Measurements from ENCODE around the gene INHBC. TPM values are rescaled to one million over a fixed set of nuclear protein-coding genes. Genes with fewer than 3 reads are reported as not detected.
A peak's percentile ranks its signal among the peaks of the same experiment; 100 is the strongest.

Gene INHBC
- total and polyA plus RNA-seq, 8 donors = 0.37 TPM; not detected in 7

GRCh38 chr12:57454213-57454565, 19.6 kb downstream of the INHBC start:
- H3K27me3 ChIP-seq = peaks cover 0 to 26% (median 0%) of the 10 kb centered on the region in 3 donors
- no peaks in the 10 kb centered on the region for H3K36me3 ChIP-seq
- H3K27ac ChIP-seq = no peak overlapping the region
- no peak for DNase-seq
- H3K4me3 ChIP-seq = no peak overlapping the region
- 94 to 100% (median 96%) methylated on average over 2 of the region's 2 CpGs for WGBS, 5 donors
- intact Hi-C loops (cut with DNase I; ENCODE audit: low total_unique reads) = loop anchor here (5.0 kb wide), 1 partner anchor 147 kb away; no protein-coding TSS in a partner anchor
- TF ChIP-seq EP300 (IDR thresholded peaks at IDR 0.05) = no peak
- TF ChIP-seq POLR2AphosphoS5 (IDR thresholded peaks at IDR 0.05) = no peak
- no peak for TF ChIP-seq POLR2A (IDR thresholded peaks at IDR 0.05)
- TF ChIP-seq CTCF (IDR thresholded peaks at IDR 0.05) = no peak
- peaks cover 0 to 27% (median 10%) of the 10 kb centered on the region in 4 donors for H3K4me1 ChIP-seq
- no peaks in the 10 kb centered on the region for H3K9me3 ChIP-seq

GRCh38 chr12:57454566-57455373, 20.2 kb downstream of the INHBC start, which contains the start of gene INHBE:
INHBE (plus strand) TSS chr12:57455307; CDS start chr12:57455537, 230 bp downstream.
- no peaks in the 10 kb centered on the region for H3K9me3 ChIP-seq
- peaks cover 0 to 26% (median 0%) of the 10 kb centered on the region in 3 donors for H3K27me3 ChIP-seq
- H3K36me3 ChIP-seq = no peaks in the 10 kb centered on the region
- no peak within 1 kb of the TSS for H3K4me3 ChIP-seq
- DNase-seq = no peak
- intact Hi-C loops (cut with DNase I; ENCODE audit: low total_unique reads) = loop anchor here (5.0 kb wide), 1 partner anchor 147 kb away; no protein-coding TSS in a partner anchor
- H3K27ac ChIP-seq = no peak within 1 kb of the TSS
- WGBS, 5 donors = 56 to 67% (median 59%) methylated on average over 9 to 10 of the region's 10 CpGs
- peaks cover 0 to 29% (median 11%) of the 10 kb centered on the region in 4 donors for H3K4me1 ChIP-seq
- TF ChIP-seq CTCF (IDR thresholded peaks at IDR 0.05) (no peak), EP300 (IDR thresholded peaks at IDR 0.05) (no peak), POLR2AphosphoS5 (IDR thresholded peaks at IDR 0.05) (no peak), POLR2A (IDR thresholded peaks at IDR 0.05) (no peak)

- no peak for DNase-seq
- no peaks in the 10 kb centered on the region for H3K36me3 ChIP-seq
- 53 to 66% (median 56%) methylated on average over 5 to 10 of the region's 10 CpGs for WGBS, 5 donors
- H3K4me3 ChIP-seq = no peak overlapping the region
- H3K27me3 ChIP-seq = peaks cover 0 to 34% (median 2%) of the 10 kb centered on the region in 3 donors
- H3K9me3 ChIP-seq = no peaks in the 10 kb centered on the region
- TF ChIP-seq EP300 (IDR thresholded peaks at IDR 0.05) (no peak), POLR2AphosphoS5 (IDR thresholded peaks at IDR 0.05) (no peak), CTCF (IDR thresholded peaks at IDR 0.05) (no peak), POLR2A (IDR thresholded peaks at IDR 0.05) (no peak)
- H3K27ac ChIP-seq = no peak overlapping the region
- intact Hi-C loops (cut with DNase I; ENCODE audit: low total_unique reads) = no loop called here
- H3K4me1 ChIP-seq = peaks cover 8 to 37% (median 19%) of the 10 kb centered on the region in 4 donors
Measured at GRCh38 chr12:57455374-57456144, 21.0 kb downstream of the INHBC start.

- intact Hi-C loops (cut with DNase I; ENCODE audit: low total_unique reads) = no loop called here
- Histone ChIP-seq H3K36me3 (no peaks in the 10 kb centered on the region), H3K4me3 (no peak overlapping the region), H3K4me1 (peaks cover 14 to 44% (median 26%) of the 10 kb centered on the region in 4 donors), H3K9me3 (no peaks in the 10 kb centered on the region), H3K27me3 (peaks cover 0 to 41% (median 9%) of the 10 kb centered on the region in 3 donors), H3K27ac (no peak overlapping the region)
- 30 to 38% (median 35%) methylated on average over 12 to 15 of the region's 15 CpGs for WGBS, 5 donors
- TF ChIP-seq POLR2AphosphoS5 (IDR thresholded peaks at IDR 0.05) = no peak
- TF ChIP-seq CTCF (IDR thresholded peaks at IDR 0.05) = peak in 5 of 7 experiments; percentile 12 to 39 (median 28)
- TF ChIP-seq POLR2A (IDR thresholded peaks at IDR 0.05) = no peak
- no peak for TF ChIP-seq EP300 (IDR thresholded peaks at IDR 0.05)
- peak in 1 of 2 donors; percentile 78 for DNase-seq
Measured at GRCh38 chr12:57456145-57456700, 21.6 kb downstream of the INHBC start.

All from stomach (tissue), 9 donors.